Measurements from ENCODE around the gene TMPRSS7.

Gene TMPRSS7

DNA sequence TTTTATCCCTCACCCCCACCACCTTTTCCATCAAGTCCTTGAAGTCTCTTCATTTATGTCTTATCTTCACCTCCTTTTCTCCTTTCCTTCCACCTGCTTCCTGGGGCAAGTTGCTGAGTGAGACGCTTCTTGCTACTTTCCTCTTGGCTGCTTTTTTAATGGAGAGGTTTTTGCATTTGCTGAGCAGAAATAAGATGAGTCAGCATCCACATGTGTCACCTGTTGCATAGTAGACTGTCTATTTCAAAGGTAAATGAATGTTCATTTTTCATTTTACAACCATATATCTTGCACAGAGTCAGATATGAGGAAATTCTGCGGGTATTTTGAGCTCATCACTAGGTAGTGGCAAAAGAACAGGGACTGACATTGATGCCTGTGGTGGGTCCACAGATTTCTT lies 70.2 kb downstream of the TMPRSS7 start:
- no peak for DNase-seq

DNA sequence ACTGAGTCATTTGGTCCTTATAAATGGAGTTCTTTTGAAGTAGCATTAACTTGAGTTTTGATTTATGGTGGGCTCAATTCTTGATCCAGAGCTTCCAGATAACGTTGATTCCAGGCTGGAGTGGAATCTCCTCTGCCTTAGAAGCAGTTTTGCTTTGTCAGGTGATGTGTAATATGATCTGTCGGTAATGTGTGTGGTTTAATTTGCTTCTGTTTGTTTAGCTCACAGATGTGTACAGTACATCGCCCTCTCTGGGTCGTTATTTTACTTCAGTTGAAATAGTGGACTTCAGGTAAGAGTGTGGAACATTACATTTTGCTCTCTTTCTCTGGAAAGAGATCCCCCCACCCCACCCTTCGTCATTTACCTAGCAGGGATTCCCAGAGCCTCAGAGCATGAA lies 74.8 kb downstream of the TMPRSS7 start:
- no peak for DNase-seq

DNA sequence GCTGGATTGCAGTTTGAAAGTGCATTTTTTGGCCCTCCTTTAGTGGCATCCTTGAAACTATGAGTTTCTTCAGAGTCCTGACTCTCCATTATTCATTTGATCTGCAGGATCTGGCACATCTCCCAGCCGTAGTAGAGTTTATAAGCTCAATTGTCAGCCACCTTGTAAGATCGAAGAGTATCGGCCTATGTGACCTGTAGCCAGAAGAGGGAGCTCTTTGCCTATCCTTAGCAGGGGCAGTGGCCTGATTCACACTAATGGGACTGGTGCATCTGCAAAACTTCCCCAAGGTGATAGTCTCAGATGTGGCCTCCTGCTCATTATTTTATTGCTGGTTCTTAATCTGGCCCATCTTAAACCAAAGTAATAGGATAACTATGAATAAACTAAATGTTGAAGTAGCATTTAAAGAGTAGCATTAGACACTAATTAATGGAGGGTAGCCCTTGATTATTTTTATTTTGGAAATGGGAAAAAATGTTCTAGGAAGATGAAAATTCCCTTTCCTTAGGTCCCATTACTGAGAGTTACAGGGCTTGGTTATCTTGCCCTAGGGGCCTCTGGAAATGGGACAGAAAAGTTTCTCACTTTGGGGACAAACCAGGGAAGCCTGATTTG lies 77.4 kb downstream of the TMPRSS7 start:
- DNase-seq = peak; percentile 3

DNA sequence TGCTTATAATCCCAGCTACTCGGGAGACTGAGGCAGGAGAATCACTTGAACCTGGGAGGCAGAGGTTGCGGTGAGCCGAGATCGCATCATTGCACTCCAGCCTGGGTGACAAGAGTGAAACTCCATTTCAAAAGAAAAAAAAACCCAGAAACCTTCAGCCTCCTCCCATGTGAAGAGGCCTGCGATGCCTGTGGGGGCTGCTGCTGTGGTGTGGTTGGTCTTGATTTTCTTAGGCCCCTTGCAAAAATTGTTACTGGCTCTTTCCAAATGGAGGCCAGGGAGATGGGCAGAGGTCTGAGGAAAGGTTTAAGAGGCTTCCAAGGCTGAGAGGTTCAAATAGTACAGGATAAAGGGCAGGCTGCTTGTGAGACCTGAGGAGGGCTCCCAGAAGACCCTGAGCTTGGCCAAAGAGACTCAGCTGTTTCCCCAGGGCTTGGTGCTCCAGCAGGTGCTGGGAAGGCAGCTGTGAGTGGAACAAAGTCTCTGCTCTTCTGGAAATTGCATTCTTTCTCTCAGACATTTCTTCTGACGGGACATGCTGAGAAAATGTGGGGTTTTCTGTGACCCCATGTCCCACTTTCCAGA lies 80.1 kb downstream of the TMPRSS7 start:
- DNase-seq = no peak

DNA sequence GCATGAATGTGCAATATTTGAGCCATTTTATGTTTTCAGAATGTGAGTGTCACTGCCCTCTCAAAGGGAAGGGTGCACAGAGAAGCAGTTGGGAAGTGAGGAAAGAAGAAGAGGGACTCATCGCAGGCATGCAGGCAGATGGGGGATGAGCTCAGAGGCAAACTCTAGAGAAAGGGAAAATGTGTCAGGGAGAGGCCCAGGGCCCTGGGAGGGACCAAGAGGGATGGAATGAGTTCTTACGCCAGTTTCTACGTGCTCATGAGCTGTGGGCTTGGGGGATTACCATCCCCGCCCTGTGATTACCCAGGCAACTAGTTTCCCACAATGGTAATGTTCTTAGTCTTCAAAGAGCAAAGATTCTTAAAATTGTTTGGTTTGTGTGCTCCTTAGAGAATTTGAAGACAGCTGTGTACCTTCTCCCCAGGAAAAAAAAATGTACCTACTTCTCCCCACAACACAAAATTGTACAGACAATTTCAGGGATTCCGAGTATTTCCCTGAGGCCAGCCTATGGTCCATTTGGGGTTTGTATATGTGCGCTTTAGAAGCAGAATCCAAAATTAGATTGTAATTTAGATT lies 80.7 kb downstream of the TMPRSS7 start:
- DNase-seq = no peak

DNA sequence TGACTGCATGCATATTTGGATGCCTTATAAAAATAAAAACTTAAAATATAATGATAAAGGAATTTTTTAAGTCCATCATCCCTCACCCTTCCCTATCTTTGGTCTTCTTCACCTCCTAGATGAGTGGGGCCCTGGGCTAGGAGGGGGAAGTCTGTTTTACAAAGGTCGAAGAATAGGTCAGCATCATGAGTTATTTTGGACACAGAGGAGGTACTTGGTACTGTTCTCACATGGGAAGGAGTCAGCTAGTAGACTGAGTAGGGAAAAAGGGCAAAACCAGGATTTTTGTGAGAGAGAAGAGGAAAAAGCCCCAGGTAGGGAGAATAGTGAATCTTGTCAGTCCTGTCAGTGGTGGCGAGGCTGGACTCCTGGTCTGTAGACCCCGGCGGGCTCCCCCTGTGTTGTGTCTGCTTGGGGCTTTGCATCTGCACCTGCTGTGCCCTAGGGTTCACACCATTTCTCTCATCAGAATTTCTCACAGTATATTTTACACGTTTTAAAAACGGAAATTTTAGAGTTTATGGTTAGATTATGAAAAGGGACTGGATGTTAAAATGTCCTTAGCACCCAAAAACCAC lies 81.4 kb downstream of the TMPRSS7 start:
- DNase-seq = no peak

DNA sequence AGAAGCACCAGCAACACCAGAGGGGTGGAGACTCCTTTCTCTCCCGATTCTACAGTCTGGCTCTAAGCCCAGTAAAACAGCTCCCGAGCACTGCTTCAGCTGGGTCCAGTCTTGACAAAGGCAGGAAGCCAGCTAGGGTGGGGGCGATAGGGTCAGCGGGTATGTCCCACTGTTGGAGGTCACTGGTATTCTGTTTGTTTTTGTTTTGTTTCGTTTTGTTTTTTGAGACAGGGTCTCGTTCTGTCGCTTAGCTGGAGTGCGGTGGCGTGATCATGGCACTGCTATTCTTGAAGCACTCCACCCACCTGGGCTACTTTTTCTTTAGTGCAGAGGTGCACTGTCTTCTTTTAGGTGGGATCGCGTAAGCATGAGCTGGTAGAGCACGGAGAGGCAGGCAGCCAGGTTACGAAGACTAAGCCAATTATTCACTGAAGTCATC lies 82.2 kb downstream of the TMPRSS7 start:
- no peak for DNase-seq

DNA sequence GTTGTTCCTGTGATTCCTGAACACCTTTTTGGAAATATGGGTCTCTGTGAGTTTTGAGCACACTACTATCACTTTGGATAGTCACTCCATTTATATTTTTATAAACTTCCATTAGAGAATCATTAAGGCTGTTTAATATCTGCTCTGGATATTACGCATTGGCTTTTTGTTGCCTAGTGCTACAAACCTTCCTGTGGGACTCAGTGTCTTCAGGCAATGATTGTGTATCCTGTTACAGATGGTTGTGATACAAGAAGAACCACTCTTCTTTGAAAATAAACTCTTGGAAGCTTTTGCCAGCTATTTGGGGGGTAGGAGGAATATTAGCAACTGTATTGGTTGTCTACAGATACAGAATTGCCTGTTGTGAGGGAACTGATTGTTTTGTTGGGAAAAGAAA lies 82.9 kb downstream of the TMPRSS7 start:
- no peak for DNase-seq

DNA sequence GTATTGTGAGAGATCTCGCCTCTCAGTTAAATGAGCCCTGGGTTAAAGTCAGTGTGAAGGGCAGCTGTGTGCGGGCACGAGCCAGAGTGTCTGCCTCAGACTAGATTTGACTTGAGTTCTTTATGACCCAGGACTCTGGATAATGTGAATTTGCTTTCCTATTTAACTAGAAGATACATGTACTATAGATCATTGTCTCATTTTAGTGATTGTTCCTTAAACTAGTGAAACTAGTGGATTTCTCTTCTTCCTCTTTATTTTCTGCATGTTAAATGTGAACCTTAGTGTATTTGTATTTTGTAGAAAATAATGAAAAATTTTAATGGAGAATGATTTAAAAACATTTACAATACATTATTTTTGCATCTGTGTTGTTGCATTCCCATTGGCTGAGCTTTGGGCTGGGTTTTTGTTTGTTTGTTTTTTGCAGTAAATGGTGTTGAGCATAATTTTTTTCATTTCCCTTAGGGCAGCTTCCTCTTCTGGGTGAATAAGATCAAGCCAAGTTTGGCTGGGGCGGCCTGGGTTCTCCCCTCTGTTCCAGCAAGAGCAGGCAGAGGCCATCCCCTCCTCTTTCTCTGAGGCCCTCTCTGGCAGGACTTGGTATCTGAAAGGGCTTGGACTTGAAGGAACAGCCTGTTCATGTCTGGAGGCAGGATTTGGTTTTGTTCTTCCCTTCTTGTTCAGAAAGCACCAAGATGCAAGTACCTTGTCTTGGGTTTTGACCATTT lies 83.5 kb downstream of the TMPRSS7 start:
- no peak for DNase-seq

DNA sequence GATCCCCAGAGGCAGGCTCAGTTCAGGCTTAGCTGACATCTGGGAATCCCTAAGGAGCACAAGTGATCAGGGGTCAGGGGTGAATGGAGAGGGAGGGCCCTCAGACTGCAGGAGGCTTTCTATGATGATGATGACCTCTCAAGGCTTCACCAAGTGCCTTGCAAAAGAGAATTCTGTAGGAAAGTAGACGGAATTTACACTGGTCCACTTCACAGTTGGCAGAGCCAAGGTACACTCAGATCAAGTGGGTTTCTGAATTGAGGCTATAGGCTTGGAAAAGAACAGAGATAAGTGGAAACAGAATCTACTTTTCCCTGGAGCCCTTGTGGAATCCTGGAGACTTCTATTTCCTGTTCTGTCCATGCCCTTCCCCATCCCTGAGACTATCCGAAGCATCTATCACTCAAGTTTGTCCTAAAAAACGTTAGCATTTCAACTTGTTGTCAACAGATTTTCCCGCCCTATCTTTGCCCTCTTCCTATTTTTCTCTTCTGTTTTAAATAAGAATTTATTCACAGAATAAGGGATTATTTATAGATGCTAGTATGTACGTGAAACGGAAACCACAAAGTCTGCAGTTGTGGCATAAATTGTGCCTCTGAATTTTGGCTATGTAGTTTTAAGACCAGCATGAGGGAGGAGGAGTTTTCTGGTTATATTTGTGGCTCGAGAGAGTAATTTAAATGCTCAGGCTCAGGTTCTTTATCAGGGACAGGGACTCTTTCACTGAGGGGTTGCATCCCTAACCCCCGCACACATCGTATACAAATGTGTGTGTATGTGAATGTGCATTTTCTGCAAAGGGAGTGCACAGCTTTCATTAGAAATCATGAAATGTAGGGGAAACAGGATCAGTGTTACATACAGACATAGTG lies 85.7 kb downstream of the TMPRSS7 start:
- DNase-seq = no peak

DNA sequence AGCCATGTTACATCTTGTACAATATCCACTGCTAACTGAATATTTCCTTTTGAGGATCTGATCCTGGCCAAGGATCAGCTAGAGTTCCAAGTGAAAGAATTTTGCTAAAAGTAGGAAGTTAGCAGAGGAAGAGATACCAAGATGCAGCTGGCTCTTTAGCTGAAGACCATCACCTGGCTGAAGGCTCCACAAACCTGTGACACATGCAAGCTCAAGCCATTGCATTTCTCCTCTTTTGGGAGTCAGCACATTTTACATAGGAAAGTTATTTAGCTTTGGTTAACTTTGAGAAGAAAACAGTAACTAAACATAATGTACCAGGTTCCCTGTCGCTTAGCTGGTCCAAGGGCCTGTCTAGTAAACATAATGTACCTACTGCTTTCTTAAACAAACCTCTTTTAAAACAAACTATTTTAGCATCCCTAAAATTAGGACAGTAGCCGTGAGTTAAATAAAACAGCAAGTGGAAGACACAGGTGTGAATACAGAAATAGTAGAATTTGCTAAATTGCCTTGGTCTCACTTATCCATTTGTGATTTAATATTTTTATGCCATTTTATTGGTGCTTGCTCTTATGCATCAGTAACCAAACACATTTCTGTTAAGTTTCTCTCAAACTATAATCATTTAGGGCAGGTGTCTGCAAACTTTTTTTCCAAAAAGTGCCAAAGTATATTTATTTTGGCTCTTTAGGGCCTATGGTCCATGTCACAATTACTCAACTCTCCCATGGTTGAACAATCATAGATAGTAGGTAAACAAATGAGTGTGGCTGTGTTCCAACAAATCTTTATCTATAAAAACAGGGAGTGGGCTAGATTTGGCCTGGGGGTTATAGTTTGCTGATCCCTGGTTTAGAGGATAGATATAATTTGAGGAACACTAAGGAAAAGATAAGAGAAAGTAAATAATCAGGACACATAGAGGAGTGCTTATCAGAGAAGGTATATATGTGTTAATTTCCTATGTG lies 87.3 kb downstream of the TMPRSS7 start:
- DNase-seq = no peak

DNA sequence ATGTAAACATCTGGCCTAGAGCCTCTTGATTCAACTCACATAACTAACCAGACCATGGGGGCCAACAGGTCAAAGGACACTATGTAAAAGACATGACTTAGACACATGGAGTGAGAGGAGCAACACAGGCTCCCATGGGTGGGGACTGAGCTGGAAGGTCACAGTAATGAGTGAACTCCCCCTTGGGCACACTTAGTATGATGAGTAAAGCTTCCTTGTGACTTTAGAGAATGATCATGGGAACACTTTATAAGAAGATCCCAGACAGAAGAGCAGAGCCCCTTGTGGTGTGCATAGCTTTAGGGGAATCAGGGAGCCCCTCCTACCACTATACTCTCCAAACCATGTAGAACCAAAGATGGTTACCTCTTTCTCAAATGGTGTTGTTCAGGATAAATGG lies 88.3 kb downstream of the TMPRSS7 start:
- DNase-seq = no peak

DNA sequence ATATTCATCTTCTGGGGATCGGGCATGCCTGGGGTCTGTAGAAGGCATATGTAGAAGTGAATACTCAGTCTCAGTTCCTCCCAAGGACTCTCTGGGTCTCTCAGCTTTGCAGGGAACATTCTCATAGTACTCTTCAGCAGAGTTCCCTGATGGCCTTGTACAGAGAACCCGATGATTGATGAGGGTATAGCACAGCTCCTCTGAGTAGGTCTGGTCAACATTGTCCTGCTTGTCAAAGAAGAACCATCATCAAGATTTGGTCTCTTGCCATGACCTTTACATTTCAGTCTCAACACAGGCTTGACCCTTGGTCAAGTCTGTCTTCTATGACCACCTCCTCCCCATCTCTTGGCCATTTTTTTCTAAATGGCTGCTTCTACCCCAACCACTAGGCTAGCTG lies 89.0 kb downstream of the TMPRSS7 start:
- DNase-seq = no peak

DNA sequence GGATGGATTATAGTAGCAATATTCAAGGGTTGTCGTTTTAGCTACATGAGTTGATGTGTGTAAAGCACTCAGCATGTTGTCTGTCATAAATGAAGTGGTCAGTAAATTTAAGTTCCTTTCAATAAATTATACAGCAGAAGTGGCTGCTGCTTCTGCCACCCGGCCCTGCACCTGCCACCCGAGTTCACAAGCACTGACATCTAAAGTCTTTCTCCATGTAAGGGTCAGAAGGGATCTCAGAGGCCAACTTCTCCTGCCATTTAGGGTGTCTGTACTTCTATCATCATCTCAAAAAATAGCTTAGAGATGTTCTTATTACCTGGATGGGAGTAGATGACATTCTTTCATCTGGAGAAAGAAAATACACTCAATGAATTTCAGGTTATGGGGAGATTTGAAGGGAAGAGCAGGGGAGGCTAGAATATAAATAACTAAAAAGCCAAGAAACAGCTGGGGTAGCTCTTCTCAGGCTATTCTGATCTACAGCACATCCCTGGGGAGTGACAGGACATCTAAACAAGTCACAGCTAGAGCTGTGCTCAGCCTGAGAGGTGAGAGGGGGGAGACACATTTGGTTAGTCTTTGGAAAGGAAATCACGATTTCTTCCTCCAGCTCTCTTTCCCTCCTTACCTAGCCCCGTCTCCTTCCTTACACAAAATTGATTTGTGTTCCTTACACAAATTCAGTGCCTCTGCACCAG lies 90.5 kb downstream of the TMPRSS7 start:
- DNase-seq = no peak

DNA sequence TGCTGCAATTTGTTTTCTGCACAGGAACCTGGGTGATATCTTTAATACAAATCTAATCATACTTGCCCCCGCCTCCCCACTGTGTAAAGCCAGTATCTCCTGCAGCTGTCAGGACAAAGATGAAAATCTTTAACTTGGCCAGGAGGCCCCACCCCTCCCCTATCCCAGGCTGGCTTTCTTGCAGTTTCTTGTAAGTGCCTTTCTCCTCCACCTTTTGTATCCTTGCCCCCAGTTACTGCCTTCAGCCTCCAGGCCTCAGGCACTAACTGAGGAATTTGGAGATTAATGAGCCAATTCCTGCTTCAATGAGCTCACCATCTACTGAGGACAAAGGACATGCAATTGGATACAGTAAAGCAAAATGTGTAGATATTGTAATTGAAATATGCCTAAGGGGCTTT lies 92.0 kb downstream of the TMPRSS7 start:
- DNase-seq = no peak

DNA sequence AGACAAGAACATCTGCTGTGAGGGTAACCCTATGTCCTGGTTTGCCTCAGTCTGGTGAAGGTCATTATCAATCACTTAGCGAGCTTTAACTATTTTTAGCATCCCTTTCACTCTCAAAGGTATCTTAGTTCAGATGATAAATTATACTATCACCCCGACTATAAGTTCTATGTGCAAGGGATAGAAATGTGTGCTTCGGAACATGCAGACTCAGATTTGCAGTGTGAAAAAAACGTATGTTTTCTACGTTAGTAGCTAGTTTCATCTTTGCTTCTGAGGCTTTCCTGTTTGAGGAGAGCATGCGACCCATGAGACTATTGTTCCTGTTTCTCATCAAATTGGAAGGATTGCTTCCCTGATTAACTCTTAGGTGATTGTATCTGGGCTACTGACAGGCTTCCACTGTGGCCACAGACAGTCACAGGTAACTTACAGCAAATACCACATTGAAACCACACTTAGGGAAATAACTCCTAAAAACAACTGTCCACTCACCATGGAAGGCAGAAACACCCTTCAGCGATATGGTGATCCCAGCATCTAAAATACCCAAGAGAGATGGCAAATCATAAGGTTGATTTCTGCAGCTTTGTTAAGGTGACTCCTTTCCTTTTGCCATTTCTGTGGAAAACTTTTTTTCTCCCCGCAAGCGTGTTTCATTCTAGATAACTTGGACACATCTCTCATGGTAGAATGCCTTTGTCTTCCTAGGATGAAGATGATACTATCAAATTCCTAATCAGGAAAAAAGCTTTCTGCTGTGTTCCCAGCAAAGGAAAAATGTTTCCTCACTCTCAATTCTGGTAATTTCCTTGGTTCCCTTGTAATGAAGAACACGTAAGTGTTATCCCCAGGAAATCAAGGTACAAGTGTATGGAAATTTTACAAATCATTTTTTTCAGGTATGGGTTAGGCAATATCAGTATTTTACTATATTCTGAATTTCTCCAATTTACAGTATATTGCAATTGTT lies 93.3 kb downstream of the TMPRSS7 start:
- DNase-seq = no peak

DNA sequence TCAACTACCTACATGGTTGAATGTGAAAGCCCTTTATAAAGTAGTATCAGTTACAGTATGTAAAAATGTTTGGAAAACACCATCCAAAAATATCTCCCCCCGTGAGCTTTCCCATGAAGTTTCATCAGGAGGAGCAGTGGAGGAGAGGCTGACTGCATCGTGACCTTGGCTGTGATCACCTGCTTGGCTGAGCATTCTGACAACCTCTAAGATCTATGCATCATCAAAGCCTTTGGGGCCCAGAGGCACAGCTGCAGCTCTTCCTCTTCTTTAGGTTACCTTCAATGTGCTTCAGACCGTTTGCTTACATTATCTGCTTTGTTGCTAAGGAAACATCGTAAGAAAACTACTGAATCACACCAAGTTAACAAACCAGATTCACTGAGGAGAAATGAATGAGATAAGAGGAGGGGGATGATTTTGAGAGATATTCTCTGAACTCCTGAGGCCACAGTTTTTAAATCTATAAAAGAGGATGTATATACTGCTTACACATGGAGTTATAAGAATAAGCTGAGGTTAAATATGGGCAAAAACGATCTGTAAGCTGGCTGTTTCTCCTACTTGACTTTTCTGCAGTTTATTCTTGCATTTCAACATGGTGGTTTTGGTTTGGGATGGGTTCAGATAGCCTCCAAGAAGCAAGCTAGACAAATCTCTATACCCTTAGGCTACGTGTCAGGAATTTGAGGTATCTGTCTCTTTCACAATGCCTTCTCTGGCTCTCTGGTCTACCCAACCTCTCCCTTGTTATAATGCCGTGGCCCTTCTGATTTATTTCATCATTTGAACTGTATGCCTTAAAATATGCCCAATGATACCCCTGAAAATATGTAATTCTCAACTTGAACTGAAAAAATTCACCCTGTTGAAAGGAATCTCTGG lies 94.5 kb downstream of the TMPRSS7 start:
- DNase-seq = no peak

DNA sequence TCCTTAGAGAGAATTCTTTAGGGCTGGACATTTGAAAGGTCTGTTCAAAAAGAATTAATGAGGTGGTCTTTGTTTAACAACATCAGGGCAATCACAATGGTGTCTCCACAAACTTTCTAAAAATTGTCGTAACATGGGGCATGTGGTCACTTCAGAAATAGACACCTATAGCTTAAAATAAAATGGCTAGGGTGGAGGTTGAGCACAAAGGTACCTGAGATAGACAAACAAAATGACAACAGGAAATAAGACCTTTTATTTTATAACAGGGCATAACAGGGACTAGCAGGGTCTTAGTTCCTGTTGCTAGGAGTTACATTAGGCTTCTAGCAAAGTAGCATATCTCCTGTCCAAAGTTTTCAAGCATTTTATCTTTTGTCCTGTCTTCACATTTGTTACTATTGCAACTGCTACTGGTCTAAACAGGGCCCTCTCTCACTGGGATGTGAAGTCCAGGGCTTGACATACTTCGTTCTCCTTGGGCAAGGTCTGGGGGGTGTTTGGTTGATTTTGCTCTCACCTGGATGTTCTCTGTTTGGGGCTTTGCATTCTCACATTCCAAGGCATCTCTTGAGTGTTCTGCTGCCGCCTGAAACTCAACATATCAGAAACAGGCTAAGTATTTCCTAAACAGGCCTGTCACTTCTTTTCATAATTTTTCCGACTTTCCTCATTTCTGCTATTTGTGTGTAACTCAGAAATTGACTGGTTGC lies 95.5 kb downstream of the TMPRSS7 start:
- DNase-seq = no peak

Data from NCI-H1048 (cell line).